ENCODE data around the gene ANKRD31. TPM values are rescaled to one million over a fixed set of nuclear protein-coding genes. Genes with fewer than 3 reads are reported as not detected.

The ANKRD31 gene
- total RNA-seq, 2 donors from 2014 or later = 0.41 to 3.7 TPM

- DNase-seq (ENCODE audit: low spot score) = peak; percentile 28
- Histone ChIP-seq H3K36me3 (no peaks in the 10 kb centered on the region), H3K9me3 (no peaks in the 10 kb centered on the region), H3K4me1 (replicated peaks) (peaks cover 3% of the 10 kb centered on the region), H3K27ac (no peak overlapping the region), H3K4me3 (no peak overlapping the region), H3K27me3 (replicated peaks; ENCODE audit: insufficient read depth) (no peaks in the 10 kb centered on the region)
- TF ChIP-seq POLR2AphosphoS5 (IDR thresholded peaks at IDR 0.05) (peak; percentile 16), CTCF (IDR thresholded peaks at IDR 0.05) (peak in 3 of 4 experiments; percentile 39 to 66 (median 41)), POLR2A (IDR thresholded peaks at IDR 0.05) (no peak)
- WGBS = 56% methylated on average over 11 of the region's 11 CpGs
- intact Hi-C loops (cut with DNase I) = loop anchor here (5.0 kb wide), 1 partner anchor 463 kb away; the partner anchor contains the start of genes CERT1 and POLK
These were observed 187.0 kb downstream of the ANKRD31 start for GRCh38 chr5:75049456-75050351.

DNA sequence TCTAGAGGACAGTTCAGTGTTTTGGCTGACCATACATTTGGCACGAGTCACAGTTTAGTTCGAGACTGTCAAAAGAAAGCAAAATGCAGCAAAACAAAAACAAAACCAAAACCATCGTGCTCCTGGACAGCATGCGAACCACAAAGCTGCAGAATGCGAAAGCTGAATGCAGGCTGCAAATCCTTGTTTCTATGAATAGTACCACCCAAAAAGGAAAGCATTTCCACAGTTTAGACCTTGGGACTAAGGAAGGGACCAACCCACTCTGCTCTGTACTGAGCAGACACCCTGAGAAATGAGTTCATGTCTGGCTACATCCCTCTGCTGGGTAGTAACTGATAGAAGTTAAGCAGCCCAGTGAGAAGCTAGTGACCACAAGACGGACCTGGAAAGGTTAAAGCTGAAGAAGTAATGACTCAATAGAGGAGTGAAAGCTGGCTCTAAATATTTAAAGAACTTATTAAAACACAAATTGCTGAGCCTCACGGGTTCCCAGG lies 188.2 kb downstream of the ANKRD31 start:
- Histone ChIP-seq H3K27me3 (replicated peaks; ENCODE audit: insufficient read depth) (no peaks in the 10 kb centered on the region), H3K36me3 (no peaks in the 10 kb centered on the region), H3K4me3 (no peak overlapping the region), H3K4me1 (replicated peaks) (no peaks in the 10 kb centered on the region), H3K9me3 (no peaks in the 10 kb centered on the region), H3K27ac (no peak overlapping the region)
- TF ChIP-seq POLR2A (IDR thresholded peaks at IDR 0.05) (no peak), CTCF (IDR thresholded peaks at IDR 0.05) (no peak), POLR2AphosphoS5 (IDR thresholded peaks at IDR 0.05) (no peak)
- 68% methylated on average over 7 of the region's 7 CpGs for WGBS
- no peak for DNase-seq (ENCODE audit: low spot score)
- intact Hi-C loops (cut with DNase I) = no loop called here

DNA sequence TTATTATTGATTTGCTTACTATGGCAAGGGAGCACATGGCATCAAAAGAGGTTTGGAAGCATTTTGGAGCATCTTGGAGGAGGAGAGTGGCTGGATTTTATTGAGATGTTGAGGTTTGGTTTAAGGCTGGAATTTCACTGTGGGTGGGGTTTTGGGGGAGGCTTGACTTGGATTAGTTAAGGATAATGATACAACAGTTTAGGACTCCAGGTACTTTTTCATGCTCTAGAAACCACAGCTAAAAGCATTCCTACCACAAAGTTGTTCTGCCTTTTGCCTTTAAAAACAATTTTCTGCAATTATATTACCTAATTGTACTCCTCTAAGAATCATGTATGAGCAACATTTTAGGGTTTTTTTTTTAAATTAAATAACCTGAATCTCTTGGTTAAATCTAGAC lies 189.3 kb downstream of the ANKRD31 start:
- Histone ChIP-seq H3K27me3 (replicated peaks; ENCODE audit: insufficient read depth) (no peaks in the 10 kb centered on the region), H3K27ac (no peak overlapping the region), H3K9me3 (no peaks in the 10 kb centered on the region), H3K4me3 (no peak overlapping the region), H3K4me1 (replicated peaks) (no peaks in the 10 kb centered on the region), H3K36me3 (no peaks in the 10 kb centered on the region)
- intact Hi-C loops (cut with DNase I) = no loop called here
- no peak for TF ChIP-seq POLR2A (IDR thresholded peaks at IDR 0.05)
- no peak for TF ChIP-seq POLR2AphosphoS5 (IDR thresholded peaks at IDR 0.05)
- TF ChIP-seq CTCF (IDR thresholded peaks at IDR 0.05) = no peak
- DNase-seq (ENCODE audit: low spot score) = no peak

- no peak for TF ChIP-seq POLR2A (IDR thresholded peaks at IDR 0.05)
- TF ChIP-seq CTCF (IDR thresholded peaks at IDR 0.05) = no peak
- no peak for TF ChIP-seq POLR2AphosphoS5 (IDR thresholded peaks at IDR 0.05)
- Histone ChIP-seq H3K9me3 (no peaks in the 10 kb centered on the region), H3K4me3 (no peak overlapping the region), H3K27me3 (replicated peaks; ENCODE audit: insufficient read depth) (no peaks in the 10 kb centered on the region), H3K4me1 (replicated peaks) (no peaks in the 10 kb centered on the region), H3K36me3 (no peaks in the 10 kb centered on the region), H3K27ac (peak overlapping the region in 1 of 2 donors; percentile 21)
- intact Hi-C loops (cut with DNase I) = no loop called here
- no peak for DNase-seq (ENCODE audit: low spot score)
- 36% methylated on average over 10 of the region's 10 CpGs for WGBS
These were observed 190.1 kb downstream of the ANKRD31 start for GRCh38 chr5:75046366-75047142.

All from prostate gland (tissue), 2 donors.